Measurements from ENCODE around the gene ANKRD30A.
"Not testable (repeated sequence)": the region's sequence is repeated elsewhere in the genome, so short reads cannot be mapped to it uniquely, and the experiment has no call there.

ANKRD30A gene

GRCh38 chr10:37314350-37314749 is 189.0 kb downstream of the ANKRD30A start:
- Histone ChIP-seq H3K4me3 (ENCODE audit: low read length in 2 of 2) (no peak overlapping the region), H3K9ac (ENCODE audit: low read depth in 1 of 2, low read length in 2 of 2) (no peak overlapping the region), H3K27ac (ENCODE audit: low read depth in 2 of 2, low read length in 2 of 2) (no peak overlapping the region), H3K9me3 (ENCODE audit: control insufficient read depth in 2 of 2, low read length in 2 of 2) (no peaks in the 10 kb centered on the region), H3K27me3 (ENCODE audit: control insufficient read depth in 2 of 2, insufficient read depth in 2 of 2, low read length in 2 of 2) (no peaks in the 10 kb centered on the region), H3K36me3 (ENCODE audit: control insufficient read depth in 2 of 2, insufficient read depth in 2 of 2, low read length in 2 of 2) (no peaks in the 10 kb centered on the region), H3K4me1 (ENCODE audit: control insufficient read depth in 2 of 2, insufficient read depth in 2 of 2, low read length in 2 of 2) (no peaks in the 10 kb centered on the region)

DNA sequence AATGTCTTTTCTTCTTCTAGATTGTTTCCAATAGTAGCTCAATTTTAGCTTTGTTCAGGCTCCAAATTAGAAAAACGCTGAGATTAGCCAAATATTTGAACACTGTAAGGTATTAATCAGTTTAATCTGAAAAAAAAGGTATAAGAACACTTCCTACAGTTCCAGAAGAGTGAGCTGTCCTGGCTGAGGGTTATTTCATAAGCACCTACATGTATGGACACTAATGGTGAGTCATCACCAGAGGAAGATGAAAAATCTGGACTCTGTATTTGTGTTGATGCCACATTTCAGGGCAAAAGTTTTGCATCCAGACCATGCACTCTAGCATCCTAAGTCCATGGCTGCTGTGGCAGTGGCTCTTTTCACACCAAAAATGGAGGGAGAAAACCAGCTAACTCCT is 189.5 kb downstream of the ANKRD30A start:
- Histone ChIP-seq H3K4me1 (ENCODE audit: control insufficient read depth in 2 of 2, insufficient read depth in 2 of 2, low read length in 2 of 2) (no peaks in the 10 kb centered on the region), H3K36me3 (ENCODE audit: control insufficient read depth in 2 of 2, insufficient read depth in 2 of 2, low read length in 2 of 2) (no peaks in the 10 kb centered on the region), H3K4me3 (ENCODE audit: low read length in 2 of 2) (no peak overlapping the region), H3K27me3 (ENCODE audit: control insufficient read depth in 2 of 2, insufficient read depth in 2 of 2, low read length in 2 of 2) (no peaks in the 10 kb centered on the region), H3K27ac (ENCODE audit: low read depth in 2 of 2, low read length in 2 of 2) (no peak overlapping the region), H3K9me3 (ENCODE audit: control insufficient read depth in 2 of 2, low read length in 2 of 2) (no peaks in the 10 kb centered on the region), H3K9ac (ENCODE audit: low read depth in 1 of 2, low read length in 2 of 2) (no peak overlapping the region)

DNA sequence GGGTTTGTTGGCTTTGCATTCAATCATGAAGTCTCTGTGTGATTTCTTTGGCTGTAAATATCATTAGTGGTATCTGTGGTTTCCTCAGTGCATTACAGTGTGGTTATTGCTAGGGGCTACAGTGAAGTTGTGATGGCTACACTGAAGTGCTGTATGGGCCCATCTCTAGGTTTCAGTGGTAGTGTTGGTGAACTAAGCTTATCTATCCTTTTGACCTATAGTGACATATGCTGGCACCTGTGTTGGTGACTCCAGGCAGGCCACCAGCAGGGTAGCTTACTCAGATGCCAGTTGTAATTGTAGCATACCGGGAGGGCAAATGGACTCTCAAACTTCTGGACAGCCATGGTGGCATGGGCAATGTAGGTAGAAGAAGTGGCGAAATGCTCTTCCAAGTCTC is 219.0 kb downstream of the ANKRD30A start:
- Histone ChIP-seq H3K27me3 (ENCODE audit: control insufficient read depth in 2 of 2, insufficient read depth in 2 of 2, low read length in 2 of 2) (no peaks in the 10 kb centered on the region), H3K9me3 (ENCODE audit: control insufficient read depth in 2 of 2, low read length in 2 of 2) (no peaks in the 10 kb centered on the region), H3K27ac (ENCODE audit: low read depth in 2 of 2, low read length in 2 of 2) (no peak overlapping the region), H3K4me3 (ENCODE audit: low read length in 2 of 2) (no peak overlapping the region), H3K36me3 (ENCODE audit: control insufficient read depth in 2 of 2, insufficient read depth in 2 of 2, low read length in 2 of 2) (no peaks in the 10 kb centered on the region), H3K9ac (ENCODE audit: low read depth in 1 of 2, low read length in 2 of 2) (no peak overlapping the region), H3K4me1 (ENCODE audit: control insufficient read depth in 2 of 2, insufficient read depth in 2 of 2, low read length in 2 of 2) (no peaks in the 10 kb centered on the region)

- Histone ChIP-seq H3K9ac (ENCODE audit: low read depth in 1 of 2, low read length in 2 of 2) (no peak overlapping the region), H3K4me1 (ENCODE audit: control insufficient read depth in 2 of 2, insufficient read depth in 2 of 2, low read length in 2 of 2) (no peaks in the 10 kb centered on the region), H3K9me3 (ENCODE audit: control insufficient read depth in 2 of 2, low read length in 2 of 2) (peaks cover 0 to 8% of the 10 kb centered on the region in 2 donors), H3K27ac (ENCODE audit: low read depth in 2 of 2, low read length in 2 of 2) (no peak overlapping the region), H3K27me3 (ENCODE audit: control insufficient read depth in 2 of 2, insufficient read depth in 2 of 2, low read length in 2 of 2) (no peaks in the 10 kb centered on the region), H3K36me3 (ENCODE audit: control insufficient read depth in 2 of 2, insufficient read depth in 2 of 2, low read length in 2 of 2) (no peaks in the 10 kb centered on the region), H3K4me3 (ENCODE audit: low read length in 2 of 2) (no peak overlapping the region)
These were observed 254.6 kb downstream of the ANKRD30A start for GRCh38 chr10:37379991-37380390.

GRCh38 chr10:37381271-37381670 is 255.9 kb downstream of the ANKRD30A start:
- H3K9ac ChIP-seq (ENCODE audit: low read depth in 1 of 2, low read length in 2 of 2): no peak overlapping the region
- no peaks in the 10 kb centered on the region for H3K27me3 ChIP-seq (ENCODE audit: control insufficient read depth in 2 of 2, insufficient read depth in 2 of 2, low read length in 2 of 2)
- H3K4me1 ChIP-seq (ENCODE audit: control insufficient read depth in 2 of 2, insufficient read depth in 2 of 2, low read length in 2 of 2): no peaks in the 10 kb centered on the region
- no peak overlapping the region for H3K27ac ChIP-seq (ENCODE audit: low read depth in 2 of 2, low read length in 2 of 2)
- peaks cover 2 to 8% of the 10 kb centered on the region in 2 donors for H3K9me3 ChIP-seq (ENCODE audit: control insufficient read depth in 2 of 2, low read length in 2 of 2)
- no peak overlapping the region for H3K4me3 ChIP-seq (ENCODE audit: low read length in 2 of 2)
- H3K36me3 ChIP-seq (ENCODE audit: control insufficient read depth in 2 of 2, insufficient read depth in 2 of 2, low read length in 2 of 2): no peaks in the 10 kb centered on the region

DNA sequence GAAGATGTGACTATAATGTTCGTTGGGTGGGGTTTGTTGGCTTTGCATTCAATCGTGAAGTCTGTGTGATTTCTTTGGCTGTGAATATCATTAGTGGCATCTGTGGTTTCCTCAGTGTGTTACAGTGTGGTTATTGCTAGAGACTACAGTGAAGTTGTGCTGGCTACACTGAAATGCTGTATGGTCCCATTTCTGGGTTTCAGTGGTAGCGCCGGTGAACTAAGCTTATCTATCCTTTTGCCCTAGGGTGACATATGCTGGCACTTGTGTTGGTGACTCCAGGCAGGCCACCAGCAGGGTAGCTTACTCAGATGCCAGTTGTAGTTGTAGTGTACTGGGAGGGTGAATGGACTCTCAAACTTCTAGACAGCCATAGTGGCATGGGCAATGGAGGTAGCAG is 259.5 kb downstream of the ANKRD30A start:
- H3K4me3 ChIP-seq (ENCODE audit: low read length in 2 of 2): no peak overlapping the region
- H3K27ac ChIP-seq (ENCODE audit: low read depth in 2 of 2, low read length in 2 of 2): no peak overlapping the region
- no peak overlapping the region for H3K9ac ChIP-seq (ENCODE audit: low read depth in 1 of 2, low read length in 2 of 2)
- no peaks in the 10 kb centered on the region for H3K4me1 ChIP-seq (ENCODE audit: control insufficient read depth in 2 of 2, insufficient read depth in 2 of 2, low read length in 2 of 2)
- peaks cover 2 to 4% of the 10 kb centered on the region in 2 donors for H3K9me3 ChIP-seq (ENCODE audit: control insufficient read depth in 2 of 2, low read length in 2 of 2)
- H3K27me3 ChIP-seq (ENCODE audit: control insufficient read depth in 2 of 2, insufficient read depth in 2 of 2, low read length in 2 of 2): no peaks in the 10 kb centered on the region
- H3K36me3 ChIP-seq (ENCODE audit: control insufficient read depth in 2 of 2, insufficient read depth in 2 of 2, low read length in 2 of 2): no peaks in the 10 kb centered on the region

DNA sequence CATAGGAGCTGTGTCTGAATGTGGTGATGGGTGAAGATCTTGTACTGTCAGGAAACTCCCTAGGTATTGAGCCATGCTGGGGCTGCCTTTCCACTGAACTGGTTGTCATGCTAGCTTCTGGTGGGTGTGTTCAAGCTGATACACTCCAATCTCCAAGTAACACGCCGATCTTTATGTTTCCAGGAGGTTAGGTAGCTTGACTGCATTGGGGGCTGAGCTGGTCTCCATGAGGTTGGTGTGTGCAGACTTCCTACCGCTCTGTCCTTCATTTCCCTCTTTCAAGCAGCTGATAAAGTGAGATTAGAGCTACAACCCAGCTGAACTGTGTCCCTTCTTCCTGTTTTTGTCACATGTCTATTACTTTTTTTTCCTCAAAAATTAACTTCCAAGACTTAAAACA is 265.5 kb downstream of the ANKRD30A start:
- no peak overlapping the region for H3K4me3 ChIP-seq (ENCODE audit: low read length in 2 of 2)
- no peaks in the 10 kb centered on the region for H3K4me1 ChIP-seq (ENCODE audit: control insufficient read depth in 2 of 2, insufficient read depth in 2 of 2, low read length in 2 of 2)
- no peak overlapping the region for H3K27ac ChIP-seq (ENCODE audit: low read depth in 2 of 2, low read length in 2 of 2)
- no peaks in the 10 kb centered on the region for H3K27me3 ChIP-seq (ENCODE audit: control insufficient read depth in 2 of 2, insufficient read depth in 2 of 2, low read length in 2 of 2)
- peaks cover 2 to 6% of the 10 kb centered on the region in 2 donors for H3K9me3 ChIP-seq (ENCODE audit: control insufficient read depth in 2 of 2, low read length in 2 of 2)
- no peak overlapping the region for H3K9ac ChIP-seq (ENCODE audit: low read depth in 1 of 2, low read length in 2 of 2)
- H3K36me3 ChIP-seq (ENCODE audit: control insufficient read depth in 2 of 2, insufficient read depth in 2 of 2, low read length in 2 of 2): no peaks in the 10 kb centered on the region

GRCh38 chr10:37400774-37401173 is 275.4 kb downstream of the ANKRD30A start:
- H3K9me3 ChIP-seq (ENCODE audit: control insufficient read depth in 2 of 2, low read length in 2 of 2); H3K36me3 ChIP-seq (ENCODE audit: control insufficient read depth in 2 of 2, insufficient read depth in 2 of 2, low read length in 2 of 2); H3K4me3 ChIP-seq (ENCODE audit: low read length in 2 of 2); H3K27ac ChIP-seq (ENCODE audit: low read depth in 2 of 2, low read length in 2 of 2); H3K4me1 ChIP-seq (ENCODE audit: control insufficient read depth in 2 of 2, insufficient read depth in 2 of 2, low read length in 2 of 2); H3K9ac ChIP-seq (ENCODE audit: low read depth in 1 of 2, low read length in 2 of 2); H3K27me3 ChIP-seq (ENCODE audit: control insufficient read depth in 2 of 2, insufficient read depth in 2 of 2, low read length in 2 of 2): not testable (repeated sequence)

DNA sequence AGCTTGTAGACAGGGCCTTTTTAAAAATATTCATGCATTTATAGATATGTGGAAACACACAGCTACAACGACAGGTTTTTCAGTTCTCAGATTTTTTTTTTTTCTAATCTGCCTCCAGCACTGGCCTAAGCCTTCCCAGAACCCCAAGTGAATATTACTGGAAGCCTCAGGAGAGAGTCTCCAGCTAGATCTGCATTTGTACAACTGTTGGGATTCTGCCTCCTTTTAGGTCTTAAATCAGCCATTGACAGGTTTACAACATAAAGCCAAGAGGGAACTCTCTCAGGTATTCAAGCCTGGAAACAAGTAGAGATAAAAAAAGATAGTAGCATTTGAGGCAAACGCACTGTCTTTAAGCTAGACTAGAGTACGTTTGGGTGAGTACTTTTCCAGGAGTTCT is 275.8 kb downstream of the ANKRD30A start:
- Histone ChIP-seq H3K36me3 (ENCODE audit: control insufficient read depth in 2 of 2, insufficient read depth in 2 of 2, low read length in 2 of 2) (no peaks in the 10 kb centered on the region), H3K9ac (ENCODE audit: low read depth in 1 of 2, low read length in 2 of 2) (no peak overlapping the region), H3K4me3 (ENCODE audit: low read length in 2 of 2) (no peak overlapping the region), H3K27me3 (ENCODE audit: control insufficient read depth in 2 of 2, insufficient read depth in 2 of 2, low read length in 2 of 2) (no peaks in the 10 kb centered on the region), H3K27ac (ENCODE audit: low read depth in 2 of 2, low read length in 2 of 2) (no peak overlapping the region), H3K4me1 (ENCODE audit: control insufficient read depth in 2 of 2, insufficient read depth in 2 of 2, low read length in 2 of 2) (no peaks in the 10 kb centered on the region), H3K9me3 (ENCODE audit: control insufficient read depth in 2 of 2, low read length in 2 of 2) (no peaks in the 10 kb centered on the region)

GRCh38 chr10:37403776-37404175 is 278.4 kb downstream of the ANKRD30A start:
- Histone ChIP-seq H3K4me3 (ENCODE audit: low read length in 2 of 2) (no peak overlapping the region), H3K9me3 (ENCODE audit: control insufficient read depth in 2 of 2, low read length in 2 of 2) (no peaks in the 10 kb centered on the region), H3K9ac (ENCODE audit: low read depth in 1 of 2, low read length in 2 of 2) (no peak overlapping the region), H3K27me3 (ENCODE audit: control insufficient read depth in 2 of 2, insufficient read depth in 2 of 2, low read length in 2 of 2) (no peaks in the 10 kb centered on the region), H3K36me3 (ENCODE audit: control insufficient read depth in 2 of 2, insufficient read depth in 2 of 2, low read length in 2 of 2) (no peaks in the 10 kb centered on the region), H3K27ac (ENCODE audit: low read depth in 2 of 2, low read length in 2 of 2) (no peak overlapping the region), H3K4me1 (ENCODE audit: control insufficient read depth in 2 of 2, insufficient read depth in 2 of 2, low read length in 2 of 2) (no peaks in the 10 kb centered on the region)

Data from mucosa of rectum (tissue), 2 donors.